ENCODE results near the gene DNAJB2.

GRCh38 chr2:219279916-219280516, 850 bp downstream of the DNAJB2 start:
- TF ChIP-seq, protein P1, sequence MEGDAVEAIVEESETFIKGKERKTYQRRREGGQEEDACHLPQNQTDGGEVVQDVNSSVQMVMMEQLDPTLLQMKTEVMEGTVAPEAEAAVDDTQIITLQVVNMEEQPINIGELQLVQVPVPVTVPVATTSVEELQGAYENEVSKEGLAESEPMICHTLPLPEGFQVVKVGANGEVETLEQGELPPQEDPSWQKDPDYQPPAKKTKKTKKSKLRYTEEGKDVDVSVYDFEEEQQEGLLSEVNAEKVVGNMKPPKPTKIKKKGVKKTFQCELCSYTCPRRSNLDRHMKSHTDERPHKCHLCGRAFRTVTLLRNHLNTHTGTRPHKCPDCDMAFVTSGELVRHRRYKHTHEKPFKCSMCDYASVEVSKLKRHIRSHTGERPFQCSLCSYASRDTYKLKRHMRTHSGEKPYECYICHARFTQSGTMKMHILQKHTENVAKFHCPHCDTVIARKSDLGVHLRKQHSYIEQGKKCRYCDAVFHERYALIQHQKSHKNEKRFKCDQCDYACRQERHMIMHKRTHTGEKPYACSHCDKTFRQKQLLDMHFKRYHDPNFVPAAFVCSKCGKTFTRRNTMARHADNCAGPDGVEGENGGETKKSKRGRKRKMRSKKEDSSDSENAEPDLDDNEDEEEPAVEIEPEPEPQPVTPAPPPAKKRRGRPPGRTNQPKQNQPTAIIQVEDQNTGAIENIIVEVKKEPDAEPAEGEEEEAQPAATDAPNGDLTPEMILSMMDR (conservative IDR thresholded peaks at IDR 0.05), result no peak
- TF ChIP-seq ZFX (IDR thresholded peaks at IDR 0.05), result no peak

Data from C4-2B (cell line).